HG03460 (cell line): Measurements from ENCODE around the gene ATP7A.
"Not testable (repeated sequence)": the region's sequence is repeated elsewhere in the genome, so short reads cannot be mapped to it uniquely, and the experiment has no call there.

ENCODE experiments used
- ATAC-seq: cut with Tn5 transposase; IDR thresholded peaks from one replicate; pipeline ENCODE4 v1.9.1; 2021; ENCODE audit not compliant: unreplicated experiment

ATP7A gene

GRCh38 chrX:77945031-77945430, 34.5 kb downstream of the ATP7A start:
- ATAC-seq, result not testable (repeated sequence)

- no peak for ATAC-seq
Observed at GRCh38 chrX:77945910-77946545, 35.5 kb downstream of the ATP7A start.

- no peak for ATAC-seq
Observed at GRCh38 chrX:77946571-77946970, 36.1 kb downstream of the ATP7A start.

GRCh38 chrX:77949840-77950239, 39.3 kb downstream of the ATP7A start:
- no peak for ATAC-seq

GRCh38 chrX:77952173-77952572, 41.7 kb downstream of the ATP7A start:
- ATAC-seq, result no peak

- ATAC-seq, result no peak
Observed at GRCh38 chrX:77953302-77953701, 42.8 kb downstream of the ATP7A start.

- no peak for ATAC-seq
Observed at GRCh38 chrX:77953708-77954107, 43.2 kb downstream of the ATP7A start.

GRCh38 chrX:77960567-77960966, 50.1 kb downstream of the ATP7A start:
- ATAC-seq, result no peak

GRCh38 chrX:77961063-77961462, 50.6 kb downstream of the ATP7A start:
- ATAC-seq, result no peak

GRCh38 chrX:77962068-77962902, 51.8 kb downstream of the ATP7A start:
- no peak for ATAC-seq

GRCh38 chrX:77966361-77966760, 55.9 kb downstream of the ATP7A start:
- ATAC-seq, result no peak

- no peak for ATAC-seq
Observed at GRCh38 chrX:77967631-77968030, 57.1 kb downstream of the ATP7A start.

- no peak for ATAC-seq
Observed at GRCh38 chrX:77969538-77969937, 59.0 kb downstream of the ATP7A start, which contains the start of gene PGAM4. PGAM4 (minus strand) TSS chrX:77969638; CDS start chrX:77969638, 0 bp downstream.

GRCh38 chrX:77975755-77976154, 65.3 kb downstream of the ATP7A start:
- ATAC-seq, result no peak

GRCh38 chrX:77977095-77977494, 66.6 kb downstream of the ATP7A start:
- no peak for ATAC-seq

GRCh38 chrX:77977518-77977917, 67.0 kb downstream of the ATP7A start:
- ATAC-seq, result no peak

- no peak for ATAC-seq
Observed at GRCh38 chrX:77979870-77980269, 69.4 kb downstream of the ATP7A start.

- no peak for ATAC-seq
Observed at GRCh38 chrX:78011846-78012245, 101.4 kb downstream of the ATP7A start.

- no peak for ATAC-seq
Observed at GRCh38 chrX:78019586-78020483, 109.3 kb downstream of the ATP7A start.

- no peak for ATAC-seq
Observed at GRCh38 chrX:78024349-78025059, 114.0 kb downstream of the ATP7A start.

- ATAC-seq, result no peak
Observed at GRCh38 chrX:78027798-78028197, 117.3 kb downstream of the ATP7A start.
